ENCODE data around the gene CTR9.

CTR9 gene
- 62.5 to 70.5 reads per million in 2 donors for total RNA-seq

DNA sequence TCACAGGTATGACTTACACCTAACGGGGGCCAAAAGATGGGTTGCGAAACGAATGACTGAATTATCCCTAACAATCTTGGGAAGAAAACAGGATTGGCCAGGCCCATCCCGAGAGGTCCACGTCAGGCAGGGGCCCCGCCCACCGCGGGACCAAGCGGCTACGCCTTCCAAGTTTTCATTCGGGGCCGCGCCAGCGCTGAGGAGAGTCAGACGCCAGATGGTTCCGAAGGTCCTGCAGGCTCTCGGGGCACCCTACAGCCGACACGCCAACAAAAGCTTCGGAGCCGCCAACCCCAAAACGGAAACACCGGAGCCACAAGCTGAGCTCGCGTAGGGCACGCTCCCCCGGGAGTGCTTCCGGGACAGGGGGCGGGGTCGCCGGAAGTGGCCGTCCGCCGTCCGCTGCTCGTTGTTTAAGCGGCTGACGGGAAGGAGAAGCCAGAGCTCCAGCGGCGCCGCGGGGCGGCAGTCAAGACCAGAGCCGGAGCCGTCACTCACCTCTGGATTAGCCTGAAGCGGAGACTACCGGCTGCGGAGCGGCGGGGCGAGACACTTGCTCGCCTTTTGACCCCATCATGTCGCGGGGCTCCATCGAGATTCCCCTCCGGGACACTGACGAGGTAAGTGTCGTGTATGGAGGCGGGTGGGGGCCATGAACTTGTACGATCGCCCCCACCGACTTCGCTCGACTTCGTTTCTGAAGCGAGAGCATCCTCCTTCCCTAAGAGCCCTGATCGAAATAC, at the start of gene CTR9:
CTR9 (plus strand) TSS at position 409 of the 743 bp plus-strand sequence; CDS start at position 576, 167 bp downstream.
- peak; percentile 77 to 96 (median 89) for DNase-seq

DNA sequence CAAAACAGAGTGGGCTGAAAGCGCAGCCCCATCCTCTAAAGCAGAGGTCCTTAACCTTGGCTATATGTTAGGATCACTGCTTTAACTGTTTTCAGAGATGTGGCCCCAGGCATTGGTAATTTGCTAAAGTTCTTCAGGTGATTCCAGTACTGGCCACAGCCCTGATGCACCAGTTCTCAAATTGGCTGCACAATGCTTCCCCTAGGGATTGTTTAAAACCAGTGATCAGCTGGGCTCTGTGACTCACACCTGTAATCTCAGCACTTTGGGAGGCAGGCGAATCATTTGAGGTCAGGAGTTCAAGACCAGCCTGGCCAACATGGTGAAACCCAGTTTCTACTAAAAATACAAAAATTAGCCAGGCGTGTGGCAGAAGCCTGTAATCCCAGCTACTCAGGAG, 49.1 kb upstream of the CTR9 start:
- DNase-seq, result no peak

DNA sequence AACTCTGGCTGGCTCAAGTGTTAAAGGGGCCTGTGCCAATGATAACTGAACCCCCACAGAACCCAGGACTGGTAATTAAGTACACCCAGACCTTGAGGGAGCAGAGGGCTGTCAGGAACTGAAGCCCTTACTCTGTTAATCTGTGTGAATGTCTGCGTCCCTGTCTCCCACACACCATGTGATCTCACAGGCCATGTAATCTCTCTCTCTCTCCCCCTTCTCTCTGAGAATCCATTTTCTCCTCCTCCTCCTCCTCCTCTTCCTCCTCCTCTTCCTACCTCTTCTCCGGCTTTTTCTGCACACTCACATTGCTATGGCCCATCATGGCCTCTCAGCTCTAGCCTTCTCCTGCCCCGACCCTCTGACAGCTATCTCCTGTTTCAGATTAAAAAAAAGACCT, 42.9 kb upstream of the CTR9 start:
- DNase-seq, result no peak

DNA sequence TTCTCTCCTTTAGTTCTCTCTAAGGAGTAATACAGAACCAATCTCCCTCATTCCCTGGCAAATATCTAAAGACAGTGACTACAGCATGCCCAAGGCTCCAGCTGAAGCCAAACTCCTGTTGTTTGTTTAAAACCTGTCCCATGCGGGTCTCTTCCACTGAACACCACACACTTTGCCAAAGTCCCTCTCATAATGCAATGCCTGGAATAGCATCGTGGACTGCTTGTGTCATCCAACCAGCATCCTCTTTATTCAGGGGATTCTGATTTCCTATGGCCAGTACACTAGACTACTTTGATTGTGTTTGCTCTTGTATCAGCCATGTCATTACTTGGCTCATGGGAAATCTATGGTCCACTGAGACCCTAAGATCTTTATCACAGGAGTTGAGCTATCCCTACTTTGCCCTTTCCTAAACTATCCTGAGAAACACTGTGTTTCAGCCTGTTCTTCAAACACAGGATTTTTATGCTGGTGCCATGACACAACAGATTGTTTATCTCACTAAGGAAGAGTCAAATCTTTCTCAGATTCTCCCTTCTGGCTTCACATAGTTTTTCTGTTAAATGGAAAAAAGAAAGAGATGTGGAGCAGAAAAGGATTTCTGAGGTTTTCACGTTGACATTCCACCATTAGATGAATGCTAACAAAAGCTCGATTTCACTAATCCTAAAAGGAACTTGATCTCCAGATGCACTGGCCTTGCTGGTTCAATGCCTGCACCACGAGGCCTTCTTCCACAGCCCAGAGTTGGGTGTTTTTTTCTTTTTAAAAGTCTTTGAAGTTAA, 41.6 kb upstream of the CTR9 start:
- DNase-seq, result no peak

DNA sequence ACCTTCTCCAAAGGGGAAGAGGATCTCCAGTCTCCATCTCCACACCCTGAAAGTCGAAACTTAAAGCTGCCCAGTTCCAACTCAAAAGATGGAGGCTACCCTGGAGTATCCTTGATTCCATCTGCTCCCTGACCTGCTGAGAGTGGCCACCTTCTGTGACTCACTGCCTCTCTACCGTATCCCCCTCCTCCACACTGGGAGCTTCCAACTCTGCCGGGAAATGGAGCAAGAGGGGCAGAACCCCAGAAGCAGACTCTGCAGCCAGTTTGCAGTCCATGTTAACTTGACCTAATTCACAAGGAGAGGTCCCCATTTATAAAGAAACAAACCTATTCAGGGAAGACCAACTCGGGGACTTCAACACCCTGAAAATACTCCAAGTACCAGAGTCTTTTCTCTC, 35.5 kb upstream of the CTR9 start:
- no peak for DNase-seq

DNA sequence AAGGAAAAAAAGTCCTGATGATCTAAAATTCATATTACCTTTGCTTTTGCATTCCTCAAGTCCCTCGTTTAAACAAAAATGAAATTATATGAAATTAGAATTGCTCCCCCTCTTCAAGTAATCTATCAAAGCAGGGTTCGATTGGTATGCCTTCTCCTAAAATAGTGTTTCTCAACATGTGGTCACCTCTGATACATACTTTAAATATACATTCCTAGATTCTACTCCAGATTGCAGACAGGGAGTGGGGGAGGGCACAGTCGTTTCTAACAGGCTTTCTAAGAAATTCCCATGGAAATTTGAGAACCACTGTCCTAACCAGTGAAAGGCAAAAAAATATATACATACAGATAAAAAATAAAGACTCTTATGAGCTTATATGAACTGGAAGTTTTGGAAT, 34.9 kb upstream of the CTR9 start:
- DNase-seq, result no peak

DNA sequence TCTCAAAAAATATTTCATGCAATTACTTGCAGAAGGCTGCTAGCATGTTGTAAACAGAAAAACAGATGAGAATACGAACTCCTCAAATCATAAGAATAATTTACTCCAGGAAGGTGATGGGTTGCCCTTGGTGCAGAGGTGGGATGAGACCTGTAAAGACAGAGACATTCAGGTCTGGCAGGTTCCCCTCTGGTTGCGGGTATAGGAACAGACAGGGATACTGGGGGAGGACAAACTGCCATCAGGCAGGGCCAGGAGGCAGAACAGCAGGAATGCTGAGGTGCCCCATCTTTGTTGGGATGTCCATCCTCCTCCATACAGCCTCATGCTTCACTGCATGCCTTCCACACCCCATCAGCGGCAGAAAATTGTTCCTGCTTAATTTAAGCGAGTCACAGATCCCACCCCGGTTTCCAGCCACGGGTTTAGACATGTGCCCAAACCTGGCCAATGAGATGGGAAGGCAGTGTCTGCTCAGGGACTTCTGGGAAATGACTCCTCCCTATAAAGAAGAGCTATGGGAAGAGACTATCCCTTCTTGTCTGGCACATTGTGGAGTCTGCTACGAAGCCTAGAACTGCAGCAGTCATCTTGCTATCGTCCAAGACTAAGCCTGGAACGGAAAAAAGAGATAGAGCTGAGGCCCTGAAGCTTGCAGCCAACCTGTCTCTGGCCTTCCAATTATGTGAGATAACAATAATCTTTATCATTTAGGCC, 34.3 kb upstream of the CTR9 start:
- DNase-seq, result no peak

DNA sequence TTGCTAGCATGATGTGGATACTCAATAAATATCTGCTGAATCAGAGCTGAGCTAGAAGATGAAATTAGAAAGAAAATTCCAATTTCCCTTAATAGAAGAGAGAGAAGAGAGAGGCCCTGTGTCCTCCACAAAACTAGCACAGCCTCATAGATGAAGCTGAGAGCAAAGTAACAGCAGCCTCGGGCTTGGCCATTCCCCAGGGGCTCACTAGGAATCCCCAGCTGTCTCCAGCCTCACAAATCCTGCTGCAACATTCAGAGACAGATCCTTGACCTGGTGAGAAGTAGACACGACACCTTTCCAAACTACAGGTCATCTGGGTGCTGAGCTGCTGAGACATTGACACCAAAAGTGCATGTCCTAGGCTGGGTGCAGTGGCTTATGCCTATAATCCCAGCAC, 31.4 kb upstream of the CTR9 start:
- DNase-seq, result no peak

DNA sequence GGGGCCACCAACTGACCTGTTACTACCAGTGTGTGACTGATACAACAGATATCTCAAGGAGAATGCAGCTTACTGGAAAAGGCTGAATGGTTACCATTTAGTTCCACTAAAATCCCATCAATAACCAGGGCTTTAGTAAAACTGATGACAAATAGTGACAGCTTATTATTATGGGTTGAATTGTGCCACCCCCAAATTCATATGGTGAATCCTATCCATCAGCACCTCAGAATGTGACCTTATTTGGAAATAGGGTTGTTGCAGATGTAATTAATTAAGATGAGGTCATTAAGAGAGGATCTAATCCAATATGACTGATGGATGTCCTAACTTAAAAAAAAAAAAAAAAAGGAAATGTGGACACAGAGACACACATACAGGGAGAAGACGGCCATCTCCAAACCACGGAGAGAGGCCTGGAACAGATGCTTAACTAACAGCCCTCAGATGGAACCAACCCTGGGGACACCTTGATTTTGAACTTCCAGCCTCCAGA, 30.1 kb upstream of the CTR9 start:
- no peak for DNase-seq

DNA sequence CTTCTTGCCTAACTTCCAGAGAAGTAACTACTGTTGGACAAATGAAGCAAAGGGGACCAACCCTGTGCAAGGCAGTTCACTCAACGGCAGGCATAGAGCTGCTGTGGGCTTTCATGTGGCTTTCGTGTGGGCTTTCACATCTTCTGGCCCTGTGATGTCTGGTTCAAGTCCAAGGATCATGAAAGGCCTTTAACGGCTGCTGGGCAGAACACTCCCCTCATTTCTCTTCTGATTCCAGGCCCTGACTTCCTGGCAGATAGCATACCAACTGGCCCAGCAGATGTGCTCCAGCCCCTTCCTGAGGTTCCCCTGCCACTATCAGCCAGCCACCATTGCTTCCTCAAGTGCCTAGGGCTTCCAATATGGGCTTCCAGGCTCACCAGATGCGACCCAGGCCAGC, 28.7 kb upstream of the CTR9 start:
- DNase-seq, result no peak

DNA sequence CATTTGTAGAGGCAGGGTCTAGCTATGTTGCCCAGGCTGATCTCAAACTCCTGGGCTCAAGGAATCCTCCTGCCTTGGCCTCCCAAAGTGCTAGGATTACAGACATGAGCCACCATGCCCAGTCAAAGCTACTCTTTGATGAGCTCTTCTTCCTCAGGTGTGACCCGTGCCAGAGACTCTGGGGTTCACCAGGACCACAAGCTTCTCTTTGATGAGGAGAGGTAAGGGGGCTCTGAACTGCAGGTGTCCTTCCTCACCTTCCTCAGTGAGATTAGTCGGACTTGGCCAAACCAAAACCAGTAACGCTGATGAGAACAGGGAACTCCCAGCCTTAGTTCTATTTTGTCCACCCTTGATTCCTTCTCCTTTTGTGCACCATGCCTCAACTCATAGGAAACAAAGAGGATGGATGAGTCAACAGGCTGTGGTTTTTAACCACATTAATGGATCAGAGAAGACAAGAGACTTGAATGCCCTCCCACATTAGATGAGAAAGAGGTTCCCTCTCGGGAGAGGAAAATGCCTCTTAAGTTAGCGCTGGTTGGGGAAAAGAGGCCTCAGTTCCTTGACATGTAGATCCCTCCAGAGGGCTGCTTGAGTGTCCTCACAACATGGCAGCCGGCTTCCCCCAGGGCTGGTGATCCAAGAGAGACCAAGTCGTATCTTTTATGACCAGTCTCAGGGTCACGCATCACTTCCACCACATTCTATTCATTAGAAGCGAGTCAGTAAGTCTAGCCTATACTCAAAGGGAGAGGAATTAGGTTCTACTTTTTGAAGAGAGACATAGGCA, 25.7 kb upstream of the CTR9 start:
- peak in 1 of 5 experiments; percentile 31 for DNase-seq

DNA sequence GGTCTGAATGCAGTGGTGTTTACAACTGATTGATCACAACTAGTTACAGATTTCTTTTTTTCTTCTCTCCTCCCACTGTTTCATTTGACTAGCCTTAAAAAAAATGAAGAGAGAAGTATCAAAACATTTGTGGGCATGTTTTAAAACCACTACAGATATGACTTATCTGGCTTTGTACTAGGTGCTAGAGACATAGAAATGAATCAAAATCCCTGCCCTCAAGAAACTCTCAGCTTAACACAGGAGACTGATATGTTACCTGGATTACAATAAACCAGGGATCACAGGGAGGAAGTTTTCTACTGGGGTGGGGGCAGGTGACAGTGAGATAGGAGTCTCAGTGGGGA, 25.2 kb upstream of the CTR9 start:
- peak in 1 of 5 experiments; percentile 57 for DNase-seq

DNA sequence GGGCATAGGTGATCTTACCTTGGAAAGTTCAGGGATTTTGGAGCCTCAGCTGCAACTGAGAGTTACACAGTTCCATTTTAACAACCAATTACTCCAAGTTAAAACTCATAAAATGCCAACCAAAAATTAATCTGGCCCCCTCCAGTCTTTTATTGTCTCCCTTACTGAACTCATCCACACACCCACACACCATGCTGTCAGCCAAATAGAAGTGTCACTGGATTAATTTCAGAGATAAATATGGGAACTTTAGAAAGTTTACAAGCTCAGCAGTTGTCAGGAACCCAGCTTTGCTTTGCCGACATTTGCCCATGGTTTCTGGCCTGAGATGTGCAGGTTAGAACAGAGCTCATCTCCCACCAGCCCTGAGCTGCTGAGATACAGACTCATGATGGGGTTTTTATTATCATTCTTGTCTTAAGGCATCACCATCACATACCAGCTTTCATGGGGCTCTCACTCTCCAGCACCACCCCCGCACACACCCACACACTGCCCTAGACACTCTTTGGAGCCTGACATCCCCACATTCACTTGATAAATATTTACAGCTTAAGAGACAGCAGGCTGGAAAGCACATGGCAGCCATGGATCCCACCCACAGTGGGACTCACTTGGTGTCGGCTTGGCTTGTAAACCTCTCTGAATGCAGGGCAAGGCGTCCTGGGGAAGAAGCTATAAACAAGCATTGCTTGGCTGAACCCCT, 23.7 kb upstream of the CTR9 start:
- DNase-seq, result no peak

DNA sequence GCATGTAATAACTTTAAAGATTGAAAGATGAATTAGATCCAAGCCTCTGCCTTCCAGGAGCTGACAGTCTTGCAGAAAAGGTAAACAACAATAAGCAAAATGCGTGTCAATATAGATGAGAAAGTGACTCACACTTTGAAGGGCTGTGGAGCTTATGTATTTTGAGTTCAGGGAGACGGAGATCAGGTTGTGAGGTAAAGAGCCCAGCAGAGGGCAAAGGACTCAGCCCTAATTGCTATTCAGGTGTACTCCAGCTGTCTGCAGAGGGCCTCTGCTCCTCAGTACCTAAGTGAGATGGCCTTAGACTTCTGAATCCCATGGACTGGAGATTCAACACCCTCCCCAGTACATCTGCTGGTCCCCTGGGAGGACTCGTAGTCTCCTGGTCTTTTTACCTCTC, 22.9 kb upstream of the CTR9 start:
- no peak for DNase-seq

DNA sequence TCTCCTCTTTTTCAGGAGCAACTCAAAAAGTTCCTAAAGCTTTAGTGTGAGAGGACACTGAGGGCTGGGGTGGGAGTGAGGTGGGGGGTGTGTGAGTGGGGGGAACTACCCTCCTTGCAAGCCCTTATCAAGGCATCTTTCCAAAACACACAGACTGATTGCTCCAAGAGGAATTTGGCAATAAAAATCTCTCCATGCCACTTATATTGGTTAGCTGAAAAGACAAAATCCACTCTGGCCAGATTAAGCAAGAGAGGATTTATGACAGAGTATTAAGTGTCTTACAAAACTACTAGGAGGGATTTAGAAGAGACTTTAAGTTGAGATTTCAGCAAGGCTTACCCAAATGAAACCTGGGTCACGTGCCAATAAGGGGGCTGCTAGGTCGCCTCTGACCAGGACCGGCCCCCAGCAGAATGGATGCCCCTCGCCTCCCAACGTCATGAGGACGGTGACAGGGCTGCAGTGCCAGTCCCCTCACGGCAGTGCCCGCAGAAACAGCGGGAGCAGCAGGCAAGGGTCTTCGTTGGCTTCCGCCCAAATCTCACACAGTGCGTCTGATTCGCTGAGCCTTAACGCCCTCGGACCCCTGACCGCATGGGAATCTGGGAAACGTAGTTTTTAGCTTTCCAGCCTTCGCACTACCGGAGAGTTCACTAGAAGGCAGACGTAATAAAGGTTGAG, 22.1 kb upstream of the CTR9 start:
- no peak for DNase-seq

DNA sequence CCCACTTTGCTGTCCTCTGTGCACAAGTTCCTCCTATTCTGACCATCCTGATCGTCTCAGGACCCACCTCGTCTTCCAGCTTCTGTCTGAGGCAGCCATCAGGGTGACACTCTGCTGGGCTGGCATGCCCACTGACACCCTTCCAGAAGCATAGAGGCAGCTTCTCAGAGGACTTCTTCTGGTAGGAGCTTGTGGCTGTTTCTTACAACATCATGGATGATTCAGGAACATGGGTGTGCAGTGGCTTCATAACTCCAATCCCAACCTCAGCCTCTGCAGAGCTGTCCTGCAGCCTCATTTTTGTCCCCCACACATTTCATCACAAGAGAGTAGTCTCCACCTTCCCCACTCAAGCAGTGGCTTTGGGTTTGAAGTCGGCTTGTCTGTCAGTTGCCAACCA, 20.9 kb upstream of the CTR9 start:
- no peak for DNase-seq

DNA sequence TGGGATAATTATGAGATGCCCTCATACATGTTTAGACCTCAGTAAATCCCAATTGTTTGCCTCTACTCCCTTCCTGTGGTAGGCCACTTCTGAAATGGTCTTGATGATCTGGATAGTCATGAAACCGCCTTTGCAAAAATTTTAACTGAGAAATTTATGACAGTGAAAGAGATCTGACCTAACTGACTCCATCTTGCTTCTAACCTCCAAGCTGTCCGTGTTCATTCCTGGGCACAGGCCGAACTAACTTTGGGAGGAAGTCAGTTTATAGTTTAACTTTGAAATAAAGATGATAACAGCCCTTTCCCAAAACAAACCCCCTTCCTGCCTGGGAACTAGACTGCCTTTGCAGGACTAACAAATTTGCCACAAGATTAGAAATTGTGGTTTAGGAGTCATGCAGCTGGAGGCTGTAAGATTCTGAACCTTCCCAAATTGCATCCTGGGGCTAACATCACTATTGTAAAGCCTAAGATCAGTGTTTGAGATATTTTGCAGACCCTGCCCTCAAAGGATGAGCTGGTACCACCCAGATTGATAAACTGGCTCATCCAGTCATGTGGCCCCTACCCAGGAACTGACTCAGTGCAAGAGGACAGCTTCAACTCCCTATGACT, 19.9 kb upstream of the CTR9 start:
- no peak for DNase-seq

DNA sequence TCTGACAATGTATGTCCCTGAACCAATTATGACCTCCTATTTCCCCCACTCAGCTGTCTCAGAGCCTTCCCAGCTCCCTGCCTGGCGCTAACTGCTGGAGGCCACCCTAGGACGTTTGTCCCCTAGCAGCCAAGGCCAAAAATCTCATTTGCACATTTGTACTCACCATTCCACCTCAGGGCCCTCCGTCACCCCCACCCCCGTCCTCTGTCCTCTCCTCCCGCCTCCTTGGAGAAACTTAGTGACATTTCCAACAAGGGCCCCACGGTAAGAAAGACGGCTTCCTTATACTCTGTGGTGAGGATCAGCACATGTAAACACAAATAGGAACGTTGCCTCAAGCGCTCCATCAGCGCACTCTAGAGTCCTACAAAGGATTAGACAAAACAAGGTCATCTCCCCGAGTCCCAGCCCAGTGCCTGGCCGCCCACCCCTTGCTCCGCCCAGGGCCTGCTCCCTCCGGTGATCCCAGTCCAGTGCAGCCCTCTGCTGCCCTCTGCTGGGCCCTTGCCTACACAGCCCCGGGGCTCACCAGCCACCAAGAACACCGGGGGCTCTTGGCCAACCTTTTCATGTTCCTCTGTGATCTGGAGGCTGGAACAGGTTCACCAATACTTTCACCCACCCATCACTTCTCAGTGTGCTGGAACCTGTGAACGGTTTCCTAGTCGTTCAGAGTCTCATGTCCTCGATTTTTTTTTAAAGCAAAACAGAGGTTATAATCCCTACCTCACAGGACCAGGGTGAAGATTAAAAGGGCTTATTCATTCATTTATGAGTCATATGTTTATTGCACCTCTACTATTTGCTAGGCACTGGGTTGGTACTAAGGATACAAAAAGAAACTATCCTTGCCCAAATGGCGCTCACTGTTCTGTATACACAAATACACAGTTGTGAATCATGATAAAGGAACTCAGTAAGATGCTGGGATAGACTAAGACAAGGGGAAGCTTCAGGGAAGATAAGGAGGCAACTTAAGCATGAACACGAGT, 15.3 kb upstream of the CTR9 start:
- peak; percentile 70 to 84 (median 78) for DNase-seq

DNA sequence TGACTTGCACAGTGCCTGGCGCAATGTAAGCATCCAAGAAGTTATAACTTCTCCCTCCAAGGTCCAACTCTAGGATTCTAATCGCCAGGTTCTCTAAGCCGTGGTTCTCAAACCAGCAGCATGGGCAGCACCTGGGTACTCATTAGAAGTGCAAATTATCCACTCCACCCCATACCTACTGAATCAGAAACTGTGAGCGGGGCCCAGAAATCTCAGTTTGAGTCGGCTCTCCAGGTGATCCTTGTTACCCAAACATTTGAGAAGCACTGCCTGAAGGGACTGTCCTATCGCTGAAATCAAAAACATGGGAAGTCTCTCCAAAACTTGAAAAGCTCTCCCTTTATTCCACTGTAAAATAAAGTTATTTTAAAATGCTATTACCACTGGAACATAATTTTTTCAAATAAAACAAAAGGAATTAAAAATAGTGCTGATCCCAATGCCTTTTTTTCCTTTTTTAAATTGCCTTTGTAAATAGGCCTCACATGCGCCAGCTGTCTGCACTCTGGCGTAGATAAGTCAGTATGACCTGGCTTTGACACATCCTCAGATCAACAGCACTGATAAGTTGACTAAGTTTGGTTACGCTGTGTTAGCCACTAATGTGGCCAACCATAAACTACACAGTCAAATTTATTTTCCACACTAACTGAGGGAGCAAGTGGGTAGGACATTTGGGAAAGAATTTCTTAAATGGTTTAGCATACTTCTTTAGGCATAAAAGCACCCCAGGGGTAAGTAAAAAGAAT, 8.4 kb upstream of the CTR9 start:
- peak in 2 of 5 experiments; percentile 43 to 87 for DNase-seq

Data from T-helper 2 cell (primary cell).